GM23338 (cell line): ENCODE measurements around the gene CEP295NL.
"Not testable (repeated sequence)": the region's sequence is repeated elsewhere in the genome, so short reads cannot be mapped to it uniquely, and the experiment has no call there.

Source experiments
- CREB1 ChIP-seq: fragments of 250-450 bp; sonication (Bioruptor Pico); IDR thresholded peaks from 2 replicates; pipeline ENCODE4 v1.5.0; 2020; ENCODE audit warnings: low read depth, mild to moderate bottlenecking, moderate library complexity
- CTCF ChIP-seq, 2 experiments: fragments of 200-600 bp in 1 of 2; sonication (generic) in 1 of 2; conservative IDR thresholded peaks; 2 replicates each; pipeline versions ENCODE4 v1.5.1 to v1.6.1; 2016 to 2017; ENCODE audit warnings: antibody characterized with exemption in 2 of 2, low read depth in 2 of 2, mild to moderate bottlenecking in 2 of 2, moderate library complexity in 1 of 2
- ETS1 ChIP-seq: IDR thresholded peaks from 2 replicates; pipeline ENCODE4 v1.6.1; 2016; ENCODE audit warnings: antibody characterized with exemption
- EZH2 ChIP-seq: fragments of 200-600 bp; sonication (generic); IDR thresholded peaks from one replicate; pipeline ENCODE4 v1.8.0; 2017; ENCODE audit warnings: antibody characterized with exemption, mild to moderate bottlenecking, low read depth; ENCODE audit not compliant: unreplicated experiment
- EZH2phosphoT487 ChIP-seq: fragments of 200-600 bp; sonication (generic); IDR thresholded peaks from one replicate; pipeline ENCODE4 v1.8.1; 2018; ENCODE audit warnings: antibody characterized with exemption; ENCODE audit not compliant: unreplicated experiment
- JUNB ChIP-seq: IDR thresholded peaks from one replicate; pipeline ENCODE4 v1.6.1; 2016; ENCODE audit warnings: antibody characterized with exemption; ENCODE audit not compliant: unreplicated experiment
- POLR2AphosphoS5 ChIP-seq: IDR thresholded peaks from 2 replicates; pipeline ENCODE4 v1.6.1; 2016; ENCODE audit warnings: antibody characterized with exemption, low read depth
- REST ChIP-seq: IDR thresholded peaks from one replicate; pipeline ENCODE4 v1.6.1; 2018; ENCODE audit warnings: antibody characterized with exemption; ENCODE audit not compliant: unreplicated experiment
- STAT1 ChIP-seq: IDR thresholded peaks from one replicate; pipeline ENCODE4 v1.6.1; 2016; ENCODE audit warnings: antibody characterized with exemption; ENCODE audit not compliant: unreplicated experiment
- ZNF114 ChIP-seq: fragments of 250-450 bp; sonication (Bioruptor Pico); IDR thresholded peaks from 2 replicates; pipeline ENCODE4 v1.5.0; 2020; ENCODE audit warnings: mild to moderate bottlenecking, moderate library complexity
- ZNF331 ChIP-seq: fragments of 250-450 bp; sonication (Bioruptor Pico); IDR thresholded peaks from 2 replicates; pipeline ENCODE4 v1.5.0; 2020; ENCODE audit warnings: low read depth, mild to moderate bottlenecking, moderate library complexity

- not testable (repeated sequence) for TF ChIP-seq CTCF (conservative IDR thresholded peaks at IDR 0.05; ENCODE audit: low read depth in 2 of 2); POLR2AphosphoS5; EZH2; EZH2phosphoT487; ETS1; JUNB; REST; CREB1 (CRISPR knock-in tag); ZNF331 (CRISPR knock-in tag); ZNF114 (CRISPR knock-in tag); STAT1
Measured at GRCh38 chr17:78876954-78877517, 26.0 kb downstream of the CEP295NL start.
